ENCODE measurements around the gene RAB10. TPM values are rescaled to one million over a fixed set of nuclear protein-coding genes. Genes with fewer than 3 reads are reported as not detected.
A peak's percentile ranks its signal among the peaks of the same experiment; 100 is the strongest.
"Not testable (repeated sequence)": the region's sequence is repeated elsewhere in the genome, so short reads cannot be mapped to it uniquely, and the experiment has no call there.

Gene RAB10
- polyA plus RNA-seq, 10 donors: 84.2 to 117 (median 104) TPM

GRCh38 chr2:26144953-26145680 lies 111.2 kb downstream of the RAB10 start:
- DNase-seq: peak; percentile 28 to 68 (median 54)

- DNase-seq: no peak
Measured at GRCh38 chr2:26148501-26148900, 114.6 kb downstream of the RAB10 start.

- DNase-seq: no peak
Measured at GRCh38 chr2:26150243-26150642, 116.4 kb downstream of the RAB10 start.

GRCh38 chr2:26157580-26157979 lies 123.7 kb downstream of the RAB10 start:
- DNase-seq: no peak

GRCh38 chr2:26161926-26162325 lies 128.0 kb downstream of the RAB10 start:
- DNase-seq: no peak

- no peak for DNase-seq
Measured at GRCh38 chr2:26162963-26163362, 129.1 kb downstream of the RAB10 start.

GRCh38 chr2:26164231-26164630 lies 130.3 kb downstream of the RAB10 start:
- DNase-seq: no peak

- DNase-seq: no peak
Measured at GRCh38 chr2:26164641-26165211, 130.8 kb downstream of the RAB10 start.

- no peak for DNase-seq
Measured at GRCh38 chr2:26165403-26165802, 131.5 kb downstream of the RAB10 start.

- DNase-seq: not testable (repeated sequence)
Measured at GRCh38 chr2:26166541-26166940, 132.7 kb downstream of the RAB10 start.

- DNase-seq: no peak
Measured at GRCh38 chr2:26168785-26169184, 134.9 kb downstream of the RAB10 start.

GRCh38 chr2:26169226-26169625 lies 135.3 kb downstream of the RAB10 start:
- no peak for DNase-seq

GRCh38 chr2:26169681-26170414 lies 136.0 kb downstream of the RAB10 start:
- no peak for DNase-seq

- DNase-seq: no peak
Measured at GRCh38 chr2:26170795-26171194, 136.9 kb downstream of the RAB10 start.

GRCh38 chr2:26172189-26172870 lies 138.4 kb downstream of the RAB10 start:
- DNase-seq: peak in 1 of 3 donors; percentile 57

GRCh38 chr2:26172871-26173775 lies 139.2 kb downstream of the RAB10 start, which contains the start of gene GAREM2:
GAREM2 (plus strand) TSS chr2:26173088; CDS start chr2:26173221, 133 bp downstream.
- DNase-seq: no peak

GRCh38 chr2:26173776-26174482 lies 140.0 kb downstream of the RAB10 start:
- no peak for DNase-seq

GRCh38 chr2:26174691-26175465 lies 141.0 kb downstream of the RAB10 start:
- DNase-seq: no peak

- no peak for DNase-seq
Measured at GRCh38 chr2:26175466-26176278, 141.8 kb downstream of the RAB10 start.

All from muscle of back (tissue), 11 donors.